Measurements from ENCODE around the gene OR4M1.
"Not testable (repeated sequence)": the region's sequence is repeated elsewhere in the genome, so short reads cannot be mapped to it uniquely, and the experiment has no call there.

Gene OR4M1

GRCh38 chr14:19773204-19773603 lies at the start of gene OR4M1:
OR4M1 (plus strand) TSS chr14:19773504; CDS start chr14:19780323, 6,819 bp downstream.
- H3K4me3 Mint-ChIP-seq, H3K27me3 Mint-ChIP-seq, H3K27ac Mint-ChIP-seq, H3K4me1 Mint-ChIP-seq, H3K36me3 Mint-ChIP-seq: not testable (repeated sequence)
- H3K9me3 Mint-ChIP-seq: peaks cover 18% of the 10 kb centered on the region

GRCh38 chr14:19729359-19729758 lies 43.9 kb upstream of the OR4M1 start:
- no peak overlapping the region for H3K27ac Mint-ChIP-seq

GRCh38 chr14:19729763-19730162 lies 43.5 kb upstream of the OR4M1 start:
- peaks cover 11% of the 10 kb centered on the region for H3K9me3 Mint-ChIP-seq
- H3K4me3 Mint-ChIP-seq: no peak overlapping the region
- no peaks in the 10 kb centered on the region for H3K4me1 Mint-ChIP-seq
- H3K27me3 Mint-ChIP-seq: peaks cover 2% of the 10 kb centered on the region
- H3K36me3 Mint-ChIP-seq: no peaks in the 10 kb centered on the region
- no peak overlapping the region for H3K27ac Mint-ChIP-seq

More at GRCh38 chr14:19729359-19729758, 43.9 kb upstream of the OR4M1 start:
- Mint-ChIP-seq H3K4me1 (no peaks in the 10 kb centered on the region), H3K36me3 (no peaks in the 10 kb centered on the region), H3K9me3 (peaks cover 11% of the 10 kb centered on the region), H3K27me3 (peaks cover 2% of the 10 kb centered on the region), H3K4me3 (no peak overlapping the region)

GRCh38 chr14:19733893-19734292 lies 39.4 kb upstream of the OR4M1 start:
- H3K4me1 Mint-ChIP-seq, H3K27ac Mint-ChIP-seq: not testable (repeated sequence)

GRCh38 chr14:19743256-19743655 lies 30.0 kb upstream of the OR4M1 start, which contains the start of gene OR4Q3:
OR4Q3 (plus strand) TSS chr14:19743571.
- Mint-ChIP-seq H3K27me3 (peaks cover 10% of the 10 kb centered on the region), H3K4me3 (no peak within 1 kb of the TSS), H3K27ac (no peak within 1 kb of the TSS), H3K9me3 (peaks cover 4% of the 10 kb centered on the region), H3K36me3 (no peaks in the 10 kb centered on the region), H3K4me1 (no peaks in the 10 kb centered on the region)

More at GRCh38 chr14:19733893-19734292, 39.4 kb upstream of the OR4M1 start:
- H3K9me3 Mint-ChIP-seq, H3K36me3 Mint-ChIP-seq, H3K27me3 Mint-ChIP-seq, H3K4me3 Mint-ChIP-seq: not testable (repeated sequence)

GRCh38 chr14:19752316-19752715 lies 21.0 kb upstream of the OR4M1 start:
- not testable (repeated sequence) for H3K4me1 Mint-ChIP-seq, H3K9me3 Mint-ChIP-seq, H3K4me3 Mint-ChIP-seq, H3K27ac Mint-ChIP-seq, H3K27me3 Mint-ChIP-seq, H3K36me3 Mint-ChIP-seq

GRCh38 chr14:19754172-19754571 lies 19.1 kb upstream of the OR4M1 start:
- Mint-ChIP-seq H3K9me3 (no peaks in the 10 kb centered on the region), H3K4me3 (no peak overlapping the region), H3K27ac (no peak overlapping the region), H3K4me1 (no peaks in the 10 kb centered on the region), H3K27me3 (peaks cover 9% of the 10 kb centered on the region), H3K36me3 (no peaks in the 10 kb centered on the region)

GRCh38 chr14:19771491-19771890 lies 1.8 kb upstream of the OR4M1 start:
- H3K27me3 Mint-ChIP-seq, H3K36me3 Mint-ChIP-seq: not testable (repeated sequence)

GRCh38 chr14:19771895-19772430 lies 1.3 kb upstream of the OR4M1 start:
- Mint-ChIP-seq H3K27me3 (peaks cover 6% of the 10 kb centered on the region), H3K27ac (no peak overlapping the region), H3K4me3 (no peak overlapping the region), H3K9me3 (peaks cover 18% of the 10 kb centered on the region), H3K4me1 (no peaks in the 10 kb centered on the region), H3K36me3 (no peaks in the 10 kb centered on the region)

More at GRCh38 chr14:19771491-19771890, 1.8 kb upstream of the OR4M1 start:
- H3K4me1 Mint-ChIP-seq, H3K27ac Mint-ChIP-seq, H3K4me3 Mint-ChIP-seq: not testable (repeated sequence)
- H3K9me3 Mint-ChIP-seq: peaks cover 18% of the 10 kb centered on the region

- H3K27ac Mint-ChIP-seq, H3K4me1 Mint-ChIP-seq, H3K36me3 Mint-ChIP-seq, H3K27me3 Mint-ChIP-seq, H3K4me3 Mint-ChIP-seq: not testable (repeated sequence)
- peaks cover 18% of the 10 kb centered on the region for H3K9me3 Mint-ChIP-seq
Observed at GRCh38 chr14:19772454-19772853, 850 bp upstream of the OR4M1 start.

- Mint-ChIP-seq H3K9me3 (peaks cover 18% of the 10 kb centered on the region), H3K27me3 (peaks cover 10% of the 10 kb centered on the region), H3K36me3 (no peaks in the 10 kb centered on the region)
Observed at GRCh38 chr14:19775587-19775986, 2.3 kb downstream of the OR4M1 start.

GRCh38 chr14:19785848-19786247 lies 12.5 kb downstream of the OR4M1 start:
- H3K27me3 Mint-ChIP-seq, H3K36me3 Mint-ChIP-seq, H3K4me3 Mint-ChIP-seq, H3K27ac Mint-ChIP-seq, H3K9me3 Mint-ChIP-seq, H3K4me1 Mint-ChIP-seq: not testable (repeated sequence)

More at GRCh38 chr14:19775587-19775986, 2.3 kb downstream of the OR4M1 start:
- Mint-ChIP-seq H3K4me3 (no peak overlapping the region), H3K4me1 (no peaks in the 10 kb centered on the region), H3K27ac (no peak overlapping the region)

- H3K4me3 Mint-ChIP-seq, H3K9me3 Mint-ChIP-seq, H3K27me3 Mint-ChIP-seq, H3K36me3 Mint-ChIP-seq, H3K4me1 Mint-ChIP-seq, H3K27ac Mint-ChIP-seq: not testable (repeated sequence)
Observed at GRCh38 chr14:19787318-19787717, 14.0 kb downstream of the OR4M1 start.

- H3K4me3 Mint-ChIP-seq, H3K9me3 Mint-ChIP-seq, H3K4me1 Mint-ChIP-seq, H3K36me3 Mint-ChIP-seq, H3K27ac Mint-ChIP-seq, H3K27me3 Mint-ChIP-seq: not testable (repeated sequence)
Observed at GRCh38 chr14:19788150-19788549, 14.8 kb downstream of the OR4M1 start.

- H3K27me3 Mint-ChIP-seq, H3K27ac Mint-ChIP-seq, H3K36me3 Mint-ChIP-seq, H3K9me3 Mint-ChIP-seq, H3K4me1 Mint-ChIP-seq, H3K4me3 Mint-ChIP-seq: not testable (repeated sequence)
Observed at GRCh38 chr14:19796520-19797108, 23.3 kb downstream of the OR4M1 start.

- Mint-ChIP-seq H3K36me3 (no peaks in the 10 kb centered on the region), H3K9me3 (peaks cover 4% of the 10 kb centered on the region), H3K4me1 (no peaks in the 10 kb centered on the region), H3K27me3 (no peaks in the 10 kb centered on the region), H3K27ac (no peak overlapping the region), H3K4me3 (no peak overlapping the region)
Observed at GRCh38 chr14:19799880-19800279, 26.6 kb downstream of the OR4M1 start.
